ENCODE data around the gene VN1R5. TPM values are rescaled to one million over a fixed set of nuclear protein-coding genes. Genes with fewer than 3 reads are reported as not detected.

The VN1R5 gene
- total and polyA plus RNA-seq, 2 of the 4 experiments (the other 2 are of a cell fraction) = not detected

DNA sequence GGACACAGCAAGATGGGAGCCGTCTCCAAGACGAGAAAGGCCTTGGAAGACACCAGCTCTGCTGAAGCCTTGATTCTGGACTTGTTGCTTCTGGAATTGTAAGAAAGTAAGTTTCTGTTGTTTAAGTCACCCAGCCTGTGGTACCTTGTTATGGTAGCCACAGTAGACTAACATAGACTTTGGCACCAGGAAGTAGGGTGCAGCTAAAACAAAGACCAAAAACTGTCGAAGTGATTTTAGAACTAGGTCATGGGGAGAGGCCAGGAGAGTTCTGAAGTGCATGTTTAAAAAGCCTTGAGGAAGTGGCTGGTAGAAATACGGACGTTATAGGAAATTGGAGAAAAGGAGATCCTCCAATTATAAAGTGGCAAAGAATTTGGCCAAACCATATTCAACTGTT, 47.3 kb downstream of the VN1R5 start:
- DNase-seq (no peak), ATAC-seq (ENCODE audit: low read depth) (no peak)
- Histone ChIP-seq H3K9ac (ENCODE audit: low read depth, low read length) (no peak overlapping the region), H2BK5ac (ENCODE audit: low read depth, low read length, poor library complexity, severe bottlenecking) (no peak overlapping the region), H3K27me3 (ENCODE audit: control insufficient read depth, insufficient read depth, low read length) (no peaks in the 10 kb centered on the region), H2BK20ac (ENCODE audit: low read depth, low read length) (no peak overlapping the region), H2BK15ac (ENCODE audit: low read depth, low read length) (no peak overlapping the region), H3K9me1 (ENCODE audit: insufficient read depth, low read length) (0 out of 2 replicates have a peak, but pooled peaks cover 2% of the 10 kb centered on the region), H2AFZ (replicated peaks; ENCODE audit: low read length, poor library complexity) (no peak overlapping the region), H3K4me3 (ENCODE audit: insufficient read depth, low read depth, low read length) (no peak overlapping the region), H3K9me3 (ENCODE audit: control insufficient read depth, insufficient read depth, low read length) (no peaks in the 10 kb centered on the region), H2AK5ac (ENCODE audit: low read depth, low read length) (no peak overlapping the region), H3K14ac (replicated peaks; ENCODE audit: low read depth, low read length) (no peak overlapping the region), H3K4ac (ENCODE audit: low read depth, low read length) (no peak overlapping the region), H3K4me2 (ENCODE audit: low read depth, low read length) (no peak overlapping the region), H3K23ac (ENCODE audit: low read depth, low read length) (no peak overlapping the region), H3K4me1 (ENCODE audit: control insufficient read depth, insufficient read depth, low read length) (no peaks in the 10 kb centered on the region), H3K79me1 (ENCODE audit: low read depth in 1 of 2, low read length in 2 of 2) (no peaks in the 10 kb centered on the region), H2BK120ac (ENCODE audit: low read depth, low read length) (no peak overlapping the region), H4K20me1 (ENCODE audit: insufficient read depth, low read length) (no peaks in the 10 kb centered on the region), H4K5ac (ENCODE audit: low read depth, low read length) (no peak overlapping the region), H3K36me3 (ENCODE audit: control insufficient read depth, insufficient read depth, low read length) (peaks cover 77% of the 10 kb centered on the region), H2AK9ac (replicated peaks; ENCODE audit: low read depth, low read length, poor library complexity) (no peak overlapping the region), H3K18ac (ENCODE audit: low read depth, low read length) (no peak overlapping the region), H3K56ac (ENCODE audit: extremely low read depth, insufficient read depth, low read length) (no peak overlapping the region), H4K8ac (ENCODE audit: low read depth in 2 of 2, low read length in 2 of 2) (no peak overlapping the region), H3K27ac (ENCODE audit: insufficient read depth, low read length) (no peak overlapping the region), H4K91ac (ENCODE audit: insufficient read depth, low read depth, low read length) (no peak overlapping the region)
- dilution Hi-C loops (cut with HindIII; ENCODE audit: low sequenced_read_pairs, unreplicated experiment) (no loop called here), in situ Hi-C loops (cut with MboI; ENCODE audit: low sequenced_read_pairs) (no loop called here), intact Hi-C loops (cut with micrococcal nuclease) (no loop called here)
- TF ChIP-seq CTCF (conservative IDR thresholded peaks at IDR 0.05; ENCODE audit: low read depth, low read length) (no peak), CHD1 (IDR thresholded peaks at IDR 0.05; ENCODE audit: low read depth, low read length) (no peak), MXI1 (IDR thresholded peaks at IDR 0.05; ENCODE audit: borderline replicate concordance, low read depth, low read length) (no peak), USF2 (IDR thresholded peaks at IDR 0.05; ENCODE audit: low read depth, low read length) (no peak), RAD21 (IDR thresholded peaks at IDR 0.05; ENCODE audit: low read length) (no peak), SMC3 (IDR thresholded peaks at IDR 0.05; ENCODE audit: low read depth, low read length) (no peak), NFE2L2 (IDR thresholded peaks at IDR 0.05; ENCODE audit: low read depth, low read length) (no peak)
- TF ChIP-seq, protein P1, sequence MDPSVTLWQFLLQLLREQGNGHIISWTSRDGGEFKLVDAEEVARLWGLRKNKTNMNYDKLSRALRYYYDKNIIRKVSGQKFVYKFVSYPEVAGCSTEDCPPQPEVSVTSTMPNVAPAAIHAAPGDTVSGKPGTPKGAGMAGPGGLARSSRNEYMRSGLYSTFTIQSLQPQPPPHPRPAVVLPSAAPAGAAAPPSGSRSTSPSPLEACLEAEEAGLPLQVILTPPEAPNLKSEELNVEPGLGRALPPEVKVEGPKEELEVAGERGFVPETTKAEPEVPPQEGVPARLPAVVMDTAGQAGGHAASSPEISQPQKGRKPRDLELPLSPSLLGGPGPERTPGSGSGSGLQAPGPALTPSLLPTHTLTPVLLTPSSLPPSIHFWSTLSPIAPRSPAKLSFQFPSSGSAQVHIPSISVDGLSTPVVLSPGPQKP (IDR thresholded peaks at IDR 0.05; ENCODE audit: borderline replicate concordance, low read depth, low read length) = no peak
- ChIA-PET POLR2A (ENCODE audit: unreplicated experiment) (no interaction called here), CTCF (no interaction called here)
- no CpG with 5 or more reads among the region's 5 CpGs for WGBS, 2 experiments (ENCODE audit: extremely low coverage in 2 of 2, insufficient read length in 1 of 2)
- BruUV-seq (replicated peaks) = no TSS peak
